AML-193 (cell line): Measurements from ENCODE around the gene FRRS1L.
"Not testable (repeated sequence)": the region's sequence is repeated elsewhere in the genome, so short reads cannot be mapped to it uniquely, and the experiment has no call there.

Experiments used
- DNase-seq, 2 experiments: peaks; one replicate each; lab custom pipeline; 2025; lab: John Stamatoyannopoulos, UW

FRRS1L gene

DNA sequence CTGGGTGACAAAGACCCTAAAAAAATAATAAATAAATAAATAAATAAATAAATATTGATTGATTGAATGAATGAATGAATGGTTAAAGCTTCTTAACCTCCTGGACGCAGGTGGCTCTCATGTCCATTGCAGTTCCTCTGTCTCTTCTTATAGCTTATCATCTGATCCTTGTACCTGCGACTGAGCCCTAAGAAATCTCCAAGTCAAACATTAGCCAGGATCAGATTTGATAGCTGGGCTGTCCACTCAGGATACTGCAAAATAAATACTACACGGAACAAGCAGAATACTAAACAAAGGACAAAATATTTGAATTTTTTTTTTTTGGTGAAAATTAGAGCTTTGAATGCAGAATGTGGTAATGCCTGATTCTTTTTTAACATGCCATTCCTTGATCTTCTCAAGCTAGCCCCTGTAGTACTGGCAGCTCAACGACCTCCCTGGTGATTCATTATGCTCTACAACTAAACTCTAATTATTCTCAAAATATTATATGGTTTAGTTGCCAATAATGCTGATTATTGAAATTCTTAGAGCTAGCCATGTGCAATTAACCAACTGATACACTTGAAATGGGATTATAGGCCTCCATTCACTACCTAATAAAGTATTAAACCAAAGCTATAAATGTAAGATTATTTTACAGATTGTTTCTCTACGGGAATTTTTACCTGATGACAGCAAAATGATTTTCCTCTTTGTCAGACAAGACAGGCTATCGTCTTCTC lies 37.4 kb downstream of the FRRS1L start:
- DNase-seq = no peak

DNA sequence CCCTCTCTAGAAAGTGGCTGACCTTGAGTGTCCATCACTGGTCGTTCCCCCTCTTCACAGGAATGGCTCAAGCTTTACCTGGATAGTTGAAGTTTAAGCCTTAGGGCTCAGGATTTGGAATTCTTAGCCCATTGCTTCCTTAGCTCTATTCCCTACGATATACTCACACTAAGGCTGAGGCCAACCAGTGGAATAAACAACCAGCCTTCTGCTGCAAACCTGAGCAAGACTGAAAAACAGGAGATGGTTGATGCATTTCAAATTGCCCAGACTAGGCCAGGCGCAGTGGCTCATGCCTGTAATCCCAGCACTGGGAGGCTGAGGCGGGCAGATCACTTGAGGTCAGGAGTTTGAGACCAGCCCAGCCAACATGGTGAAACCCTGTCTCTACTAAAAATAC lies 40.4 kb downstream of the FRRS1L start:
- DNase-seq = not testable (repeated sequence)

DNA sequence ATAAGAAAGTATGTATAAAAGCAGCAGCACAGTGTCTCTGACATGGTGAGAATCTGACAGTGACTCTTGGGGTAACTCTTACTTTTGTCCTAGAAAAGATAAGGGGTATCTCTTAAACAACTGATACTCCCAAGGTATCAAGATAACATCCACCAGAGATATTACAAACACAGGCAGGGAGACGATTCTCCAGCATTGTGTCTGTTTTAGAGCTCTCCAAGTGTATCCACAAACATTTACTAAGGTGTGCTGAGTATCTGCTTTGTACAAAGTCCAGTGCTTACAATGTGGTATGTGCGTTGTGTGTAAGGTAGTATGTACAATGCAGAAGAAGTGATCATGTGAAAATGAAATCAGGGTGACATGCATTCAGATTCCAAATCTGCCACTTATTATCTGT lies 42.9 kb downstream of the FRRS1L start:
- no peak for DNase-seq

DNA sequence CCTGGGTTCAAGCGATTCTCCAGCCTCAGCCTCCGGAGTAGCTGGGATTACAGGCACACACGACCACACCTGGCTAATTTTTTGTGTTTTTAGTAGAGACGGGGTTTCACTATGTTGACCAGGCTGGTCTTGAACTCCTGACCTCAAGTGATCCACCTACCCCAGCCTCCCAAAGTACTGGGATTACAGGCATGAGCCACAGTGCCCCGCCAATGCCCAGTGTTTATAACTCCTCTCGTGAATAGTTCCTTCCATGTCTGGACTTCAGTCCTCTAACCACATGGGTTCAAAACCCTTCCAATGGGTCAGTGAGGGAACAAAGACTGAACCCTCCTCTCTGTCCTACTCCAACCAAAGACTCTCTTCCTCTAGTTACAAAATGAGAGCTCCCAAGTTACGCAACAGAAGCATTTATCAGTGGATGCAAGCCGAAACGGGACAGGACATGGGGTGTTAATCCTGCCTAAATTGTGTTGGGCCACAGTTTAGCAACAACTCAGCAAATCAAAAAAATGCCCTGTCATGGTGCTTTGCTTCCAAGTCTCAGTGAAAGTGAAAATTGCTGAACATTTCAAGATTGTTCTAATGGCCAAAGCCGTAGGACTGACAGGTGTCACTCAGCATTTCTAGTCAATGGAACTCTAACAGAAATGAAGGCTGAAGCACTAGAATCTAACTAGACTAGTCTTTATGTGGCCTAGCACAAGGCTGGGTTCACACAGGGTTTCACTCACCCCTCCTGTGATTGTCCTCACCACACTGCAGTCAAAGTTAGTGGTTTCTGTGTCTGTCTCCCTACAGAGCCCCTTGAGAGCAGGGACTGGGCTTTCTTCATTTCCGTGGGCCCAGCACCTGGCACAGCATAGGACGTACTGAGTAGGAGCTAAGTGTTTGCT lies 44.1 kb downstream of the FRRS1L start:
- DNase-seq = peak; percentile 75 to 86

GRCh38 chr9:109121232-109121796 lies 45.7 kb downstream of the FRRS1L start:
- no peak for DNase-seq

- no peak for DNase-seq
These were observed 46.8 kb downstream of the FRRS1L start for GRCh38 chr9:109120204-109120789.

DNA sequence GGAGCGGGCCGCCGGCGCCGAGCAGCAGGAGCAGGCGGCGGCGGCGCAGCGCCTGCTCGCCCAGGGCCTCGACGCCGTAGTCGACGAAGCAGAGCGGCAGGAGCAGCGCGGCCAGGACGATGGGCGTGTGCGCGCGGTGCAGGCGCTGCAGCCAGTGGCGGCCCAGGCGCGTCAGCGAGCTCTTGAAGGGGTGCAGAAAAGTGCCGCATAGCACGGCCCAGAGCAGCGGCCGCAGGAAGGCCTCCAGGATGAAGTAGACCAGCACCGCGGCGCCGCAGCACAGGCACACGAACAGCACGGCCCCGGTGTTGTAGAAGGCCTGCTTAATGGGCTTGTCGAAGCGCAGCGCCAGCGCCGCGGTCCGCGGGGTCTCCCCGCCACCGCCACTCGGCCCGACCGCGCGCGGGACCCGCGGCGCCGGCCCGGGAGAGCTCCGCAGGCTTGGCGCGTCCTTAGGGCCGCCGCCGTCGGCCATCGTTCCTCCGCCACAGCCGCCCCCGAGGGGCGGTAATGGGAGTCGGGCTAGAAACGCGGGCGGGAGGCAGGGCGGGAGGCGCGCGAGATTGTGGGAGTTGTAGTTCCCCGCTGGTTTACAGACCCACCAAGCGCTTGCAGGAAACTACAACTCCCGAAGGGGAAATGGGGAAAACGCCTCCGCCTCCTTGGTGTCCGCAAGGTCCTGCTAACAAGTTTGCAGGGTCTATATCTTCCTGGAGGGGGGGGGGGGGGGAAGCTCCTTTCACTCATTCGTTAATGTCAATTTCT lies 47.4 kb downstream of the FRRS1L start, which contains the start of gene TMEM245:
TSS of gene TMEM245 (minus strand) at position 509 of the 765 bp plus-strand sequence. CDS start at position 475, 34 bp downstream.
- peak; percentile 95 to 96 for DNase-seq

DNA sequence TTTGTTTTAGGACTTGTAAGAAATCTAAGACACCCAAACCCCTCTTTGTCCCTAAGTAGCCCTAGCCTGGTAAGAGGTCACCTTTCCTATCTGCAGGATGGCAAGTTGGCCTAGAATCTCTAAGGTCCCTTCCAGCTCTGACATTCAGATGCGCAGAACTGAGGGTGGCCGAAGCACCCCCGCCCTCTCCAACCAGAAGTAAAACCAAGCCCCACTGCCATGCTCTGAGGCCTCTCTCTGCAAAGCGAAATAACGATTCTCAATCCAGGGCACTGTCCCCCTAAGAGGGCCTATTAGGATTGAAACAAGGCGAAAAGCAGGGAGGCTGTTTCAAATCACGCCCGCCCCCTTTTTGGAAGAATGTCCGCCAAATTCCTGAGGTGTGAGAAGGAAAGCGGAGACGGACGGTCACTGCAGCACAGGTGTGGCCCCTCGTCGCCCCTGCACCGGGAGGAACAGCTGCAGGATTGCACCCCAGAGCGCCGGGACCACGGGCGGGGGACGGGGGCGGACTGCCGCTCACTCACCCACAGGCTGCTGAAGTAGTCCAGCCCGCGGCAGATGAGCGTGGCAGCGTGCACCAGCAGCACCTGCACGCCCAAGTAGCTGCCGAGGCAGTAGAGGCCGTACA lies 48.1 kb downstream of the FRRS1L start:
- no peak for DNase-seq

GRCh38 chr9:109117856-109118807 lies 48.9 kb downstream of the FRRS1L start:
- peak in 1 of 2 experiments; percentile 26 for DNase-seq

DNA sequence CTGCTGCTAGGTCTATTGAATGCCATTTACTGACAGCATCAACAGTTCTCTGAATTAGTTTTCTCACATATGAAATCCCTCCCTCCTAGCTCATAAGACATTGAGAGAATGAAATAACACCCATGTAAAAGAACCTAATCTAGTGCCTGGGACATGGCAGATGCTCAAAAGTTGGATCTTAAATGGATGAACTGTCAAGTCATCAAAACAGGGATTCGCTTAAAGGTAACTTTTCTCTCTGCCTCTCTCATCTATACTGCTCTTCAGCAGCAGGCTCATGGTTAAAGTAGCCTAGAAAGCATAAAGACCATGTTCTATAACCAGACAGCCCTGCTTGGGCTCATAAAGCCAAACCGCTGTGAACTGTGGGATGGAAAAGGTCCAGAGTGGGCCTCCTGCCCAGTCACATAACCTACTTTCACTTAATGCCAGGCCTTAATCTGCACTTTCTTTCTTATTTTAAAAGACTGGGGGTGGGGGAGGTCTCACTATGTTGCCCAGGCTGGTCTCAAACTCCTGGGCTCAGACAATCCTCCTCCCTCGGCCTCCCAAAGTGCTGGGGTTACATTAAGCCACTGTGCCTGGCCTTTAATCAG lies 51.0 kb downstream of the FRRS1L start:
- no peak for DNase-seq

DNA sequence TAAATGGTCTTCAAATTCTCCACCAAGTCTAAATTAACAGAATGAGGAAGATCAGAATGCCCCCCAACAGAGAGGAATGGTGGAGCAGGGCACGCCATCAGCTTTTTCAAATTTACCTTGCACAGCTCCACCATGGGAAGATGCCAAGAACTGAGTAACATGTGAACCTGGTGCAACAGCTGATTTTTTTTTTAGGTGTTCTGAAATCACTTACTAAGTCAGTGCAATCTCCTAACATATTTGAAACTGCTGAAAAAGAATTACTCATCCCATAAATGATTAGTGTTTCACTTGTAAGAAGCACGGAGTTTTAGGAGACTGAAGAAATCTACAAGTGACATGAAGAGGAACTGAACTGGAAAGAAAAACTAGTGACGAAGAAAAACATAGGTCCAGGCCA lies 52.4 kb downstream of the FRRS1L start:
- DNase-seq = no peak

DNA sequence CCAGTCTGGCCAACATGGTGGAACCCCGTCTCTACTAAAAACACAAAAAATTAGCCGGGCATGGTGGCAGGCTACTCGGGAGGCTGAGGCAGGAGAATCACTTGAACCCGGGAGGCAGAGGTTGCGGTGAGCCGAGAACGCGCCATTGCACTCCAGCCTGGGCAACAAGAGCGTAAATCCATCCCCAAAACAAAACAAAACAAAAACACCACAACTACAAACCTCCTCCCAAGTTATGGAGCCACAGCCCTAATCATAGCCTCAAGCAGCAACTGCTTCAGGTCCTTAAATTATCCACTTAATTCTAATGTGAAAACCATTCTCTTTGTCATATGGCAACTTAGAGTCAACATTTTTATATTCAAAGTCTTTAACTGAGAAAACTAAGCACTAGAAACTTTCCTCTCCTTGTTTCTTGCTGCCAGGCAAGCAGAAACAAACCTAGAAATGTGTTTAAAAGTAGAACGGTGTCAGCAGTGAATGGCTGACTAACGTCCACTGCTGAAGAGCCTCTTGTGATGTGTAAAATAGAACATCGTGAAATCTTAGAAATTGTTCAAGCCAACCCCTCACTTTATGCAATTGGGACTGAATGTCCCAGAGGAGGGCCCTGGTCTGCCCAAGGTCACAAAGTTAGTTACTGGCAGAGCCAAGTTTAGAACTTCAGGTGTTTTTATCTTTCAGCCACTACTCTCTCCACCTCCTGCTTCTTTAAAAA lies 53.0 kb downstream of the FRRS1L start:
- DNase-seq = no peak

DNA sequence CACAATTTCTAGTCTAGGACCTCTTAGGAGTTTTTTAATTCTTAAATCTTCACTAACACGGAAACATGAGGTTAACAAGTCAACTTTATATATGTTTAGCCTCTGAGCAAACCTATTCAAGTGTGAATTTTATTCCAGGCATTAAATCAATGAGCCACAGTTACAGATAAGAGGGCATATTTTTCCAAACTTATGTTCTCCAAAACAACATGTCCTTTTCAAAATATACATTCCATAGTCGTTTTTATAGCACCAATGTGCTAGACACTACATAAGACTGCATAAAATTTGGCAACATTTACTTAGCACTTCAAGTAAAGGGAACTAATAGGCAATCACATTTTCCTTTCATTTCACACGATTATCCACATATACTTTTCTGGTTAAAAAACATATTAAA lies 53.8 kb downstream of the FRRS1L start:
- DNase-seq = no peak

DNA sequence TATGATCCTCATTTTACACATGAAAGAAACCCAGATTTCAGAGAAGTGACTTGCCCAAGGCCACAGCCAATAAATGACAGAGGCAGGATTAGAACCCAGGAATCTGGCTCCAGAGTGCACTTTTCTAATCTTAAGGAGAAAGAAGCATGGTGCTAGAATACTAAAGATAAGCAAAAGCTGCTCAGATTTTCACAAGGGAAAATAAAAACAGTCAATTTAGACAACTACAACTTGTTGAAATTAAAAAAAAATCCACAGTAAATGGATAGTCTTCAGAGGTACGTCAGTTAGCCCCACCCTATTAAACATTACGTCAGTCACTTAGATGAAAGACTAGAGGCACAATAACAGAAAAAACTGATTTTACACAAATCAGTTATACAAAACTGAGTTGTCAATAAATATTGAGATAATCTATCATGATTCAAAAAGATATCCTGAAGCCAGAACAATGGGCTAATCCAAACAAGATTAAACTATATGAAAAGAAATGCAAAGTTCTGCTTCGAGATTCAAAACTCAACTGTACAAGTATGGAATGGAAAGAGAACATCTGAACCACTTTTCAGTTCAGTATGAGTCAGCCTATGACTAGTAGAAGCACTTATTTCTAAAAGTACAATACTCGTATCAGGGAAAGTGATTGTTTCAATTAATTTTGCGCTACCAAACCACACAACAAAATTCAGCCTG lies 56.6 kb downstream of the FRRS1L start:
- DNase-seq = no peak

DNA sequence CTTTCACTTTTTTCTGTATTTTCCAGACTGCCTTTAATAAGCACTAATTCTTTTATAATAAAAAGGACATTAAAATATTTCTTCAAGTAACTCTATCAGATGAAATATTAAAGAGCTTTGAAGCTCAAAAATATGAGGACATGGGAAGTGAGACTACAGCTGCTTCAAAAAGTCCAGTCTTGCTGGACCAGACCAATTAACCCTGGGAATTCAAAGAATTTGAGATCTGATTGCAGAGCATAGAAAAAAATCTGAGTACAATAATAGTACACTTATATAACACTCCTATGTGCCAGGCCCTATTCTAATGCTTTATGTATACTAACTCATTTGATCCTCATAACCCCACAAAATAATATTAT lies 57.1 kb downstream of the FRRS1L start:
- no peak for DNase-seq

DNA sequence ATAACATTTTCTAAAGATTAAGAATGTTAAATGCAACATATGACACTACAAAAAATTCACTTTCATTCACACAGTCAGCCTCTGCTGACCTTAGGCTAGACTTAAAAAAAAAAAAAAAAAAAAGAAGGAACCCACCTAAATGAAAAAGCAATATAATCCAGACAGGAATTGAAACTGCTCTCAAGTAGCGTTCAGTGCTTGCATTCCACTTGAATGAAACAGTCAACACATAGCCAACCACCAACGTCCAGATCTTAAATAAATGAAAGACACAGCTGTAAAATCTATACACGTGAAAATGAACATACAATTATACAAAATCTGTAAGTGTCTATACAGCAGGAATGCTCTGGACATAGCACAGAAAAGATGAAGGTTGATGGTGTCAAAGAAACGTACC lies 58.7 kb downstream of the FRRS1L start:
- no peak for DNase-seq

GRCh38 chr9:109107402-109108240 lies 59.4 kb downstream of the FRRS1L start:
- no peak for DNase-seq
